ENCODE data around the gene NAP1L2. TPM values are rescaled to one million over a fixed set of nuclear protein-coding genes. Genes with fewer than 3 reads are reported as not detected.

The NAP1L2 gene
- polyA plus RNA-seq, 3 donors, result not detected

DNA sequence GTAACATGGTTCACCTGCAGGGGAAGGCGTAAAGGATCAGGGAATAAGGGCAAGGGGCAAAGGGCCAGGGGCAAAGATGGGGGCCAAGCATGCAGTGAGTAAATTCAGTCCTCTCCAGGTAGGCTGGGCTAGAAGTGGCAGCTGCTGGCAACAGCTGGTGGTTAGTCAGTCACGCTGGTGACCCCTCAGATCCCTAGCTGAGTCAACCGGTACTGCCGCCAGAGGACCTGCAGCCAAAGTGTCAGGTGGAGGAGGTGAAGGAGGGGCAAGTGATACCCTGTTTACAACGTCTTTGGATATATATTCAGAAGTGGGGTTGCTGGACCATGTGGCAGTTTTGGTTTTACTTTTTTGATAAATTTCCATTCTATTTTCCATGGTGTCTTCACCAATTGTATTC lies 24.6 kb upstream of the NAP1L2 start:
- H3K79me2 ChIP-seq (ENCODE audit: insufficient read depth, low read length), result no peaks in the 10 kb centered on the region
- Mint-ChIP-seq H3K4me1 (no peaks in the 10 kb centered on the region), H3K27ac (no peak overlapping the region), H3K4me3 (no peak overlapping the region), H3K36me3 (no peaks in the 10 kb centered on the region), H3K9me3 (peaks cover 0 to 7% (median 5%) of the 10 kb centered on the region in 7 donors), H3K27me3 (ENCODE audit: low read depth in 3 of 3) (peaks cover 0 to 2% (median 0%) of the 10 kb centered on the region in 3 donors)
- H3K4me2 ChIP-seq (replicated peaks; ENCODE audit: extremely low read depth, low read length, poor library complexity, severe bottlenecking), result no peak overlapping the region
- intact Hi-C loops (cut with micrococcal nuclease), result no loop called here
- TF ChIP-seq, protein P1, sequence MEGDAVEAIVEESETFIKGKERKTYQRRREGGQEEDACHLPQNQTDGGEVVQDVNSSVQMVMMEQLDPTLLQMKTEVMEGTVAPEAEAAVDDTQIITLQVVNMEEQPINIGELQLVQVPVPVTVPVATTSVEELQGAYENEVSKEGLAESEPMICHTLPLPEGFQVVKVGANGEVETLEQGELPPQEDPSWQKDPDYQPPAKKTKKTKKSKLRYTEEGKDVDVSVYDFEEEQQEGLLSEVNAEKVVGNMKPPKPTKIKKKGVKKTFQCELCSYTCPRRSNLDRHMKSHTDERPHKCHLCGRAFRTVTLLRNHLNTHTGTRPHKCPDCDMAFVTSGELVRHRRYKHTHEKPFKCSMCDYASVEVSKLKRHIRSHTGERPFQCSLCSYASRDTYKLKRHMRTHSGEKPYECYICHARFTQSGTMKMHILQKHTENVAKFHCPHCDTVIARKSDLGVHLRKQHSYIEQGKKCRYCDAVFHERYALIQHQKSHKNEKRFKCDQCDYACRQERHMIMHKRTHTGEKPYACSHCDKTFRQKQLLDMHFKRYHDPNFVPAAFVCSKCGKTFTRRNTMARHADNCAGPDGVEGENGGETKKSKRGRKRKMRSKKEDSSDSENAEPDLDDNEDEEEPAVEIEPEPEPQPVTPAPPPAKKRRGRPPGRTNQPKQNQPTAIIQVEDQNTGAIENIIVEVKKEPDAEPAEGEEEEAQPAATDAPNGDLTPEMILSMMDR (IDR thresholded peaks at IDR 0.05), result no peak
- H3K4me1 ChIP-seq (ENCODE audit: control insufficient read depth in 1 of 2, insufficient read depth in 2 of 2, low read length in 2 of 2), result no peaks in the 10 kb centered on the region
- H3K9ac ChIP-seq (ENCODE audit: insufficient read depth, low read length, poor library complexity, severe bottlenecking), result no peak overlapping the region
- WGBS (ENCODE audit: insufficient coverage), result 82% methylated on average over 3 of the region's 5 CpGs
- H3K27ac ChIP-seq (ENCODE audit: low read depth in 1 of 2, low read length in 2 of 2), result no peak overlapping the region
- no peaks in the 10 kb centered on the region for H3K36me3 ChIP-seq (replicated peaks in 1 of 2; ENCODE audit: control insufficient read depth in 1 of 2, insufficient read depth in 2 of 2, low read length in 2 of 2)
- no peaks in the 10 kb centered on the region for H4K20me1 ChIP-seq (ENCODE audit: insufficient read depth, low read length)
- no peak for DNase-seq
- H3K9me3 ChIP-seq (replicated peaks in 1 of 2; ENCODE audit: control insufficient read depth in 1 of 2, insufficient read depth in 1 of 2, low read length in 2 of 2), result no peaks in the 10 kb centered on the region
- H3K4me3 ChIP-seq (replicated peaks in 1 of 3; ENCODE audit: low read depth in 2 of 3, low read length in 3 of 3), result no peak overlapping the region
- H3K27me3 ChIP-seq (ENCODE audit: control insufficient read depth in 2 of 2, insufficient read depth in 2 of 2, low read length in 2 of 2), result no peaks in the 10 kb centered on the region
- no peak overlapping the region for H2AFZ ChIP-seq (ENCODE audit: insufficient read depth, low read depth, low read length, poor library complexity, severe bottlenecking)

DNA sequence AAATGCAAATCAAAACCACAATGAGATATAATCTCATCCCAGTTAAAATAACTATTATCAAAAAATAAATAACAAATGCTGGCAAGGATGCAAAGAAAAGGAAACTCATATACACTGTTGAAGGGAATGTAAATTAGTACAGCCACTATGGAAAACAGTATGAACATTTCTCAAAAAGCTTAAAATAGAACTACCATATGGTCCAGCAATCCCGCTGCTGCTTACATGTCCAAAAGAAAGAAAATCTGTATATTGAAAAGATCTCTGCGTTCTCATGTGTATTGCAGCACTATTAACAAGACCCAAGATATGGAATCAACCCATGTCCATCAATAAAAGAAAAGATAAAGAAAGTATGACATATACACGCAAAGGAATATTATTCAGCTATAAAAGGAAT lies 3.0 kb upstream of the NAP1L2 start:
- H3K36me3 ChIP-seq (replicated peaks in 1 of 2; ENCODE audit: control insufficient read depth in 1 of 2, insufficient read depth in 2 of 2, low read length in 2 of 2), result no peaks in the 10 kb centered on the region
- H3K4me1 ChIP-seq (ENCODE audit: control insufficient read depth in 1 of 2, insufficient read depth in 2 of 2, low read length in 2 of 2), result no peaks in the 10 kb centered on the region
- intact Hi-C loops (cut with micrococcal nuclease), result no loop called here
- DNase-seq, result no peak
- no peak overlapping the region for H2AFZ ChIP-seq (ENCODE audit: insufficient read depth, low read depth, low read length, poor library complexity, severe bottlenecking)
- TF ChIP-seq, protein P1 (IDR thresholded peaks at IDR 0.05), result no peak
- Mint-ChIP-seq H3K27me3 (ENCODE audit: low read depth in 3 of 3) (peaks cover 13 to 25% (median 18%) of the 10 kb centered on the region in 3 donors), H3K4me3 (no peak overlapping the region), H3K27ac (no peak overlapping the region), H3K4me1 (peaks cover 15% of the 10 kb centered on the region), H3K36me3 (no peaks in the 10 kb centered on the region), H3K9me3 (peaks cover 0 to 9% (median 4%) of the 10 kb centered on the region in 7 donors)
- H3K79me2 ChIP-seq (ENCODE audit: insufficient read depth, low read length), result no peaks in the 10 kb centered on the region
- no peaks in the 10 kb centered on the region for H4K20me1 ChIP-seq (ENCODE audit: insufficient read depth, low read length)
- H3K4me2 ChIP-seq (replicated peaks; ENCODE audit: extremely low read depth, low read length, poor library complexity, severe bottlenecking), result no peak overlapping the region
- H3K9me3 ChIP-seq (replicated peaks in 1 of 2; ENCODE audit: control insufficient read depth in 1 of 2, insufficient read depth in 1 of 2, low read length in 2 of 2), result peaks cover 0 to 5% of the 10 kb centered on the region in 2 donors
- H3K4me3 ChIP-seq (replicated peaks in 1 of 3; ENCODE audit: low read depth in 2 of 3, low read length in 3 of 3), result no peak overlapping the region
- H3K27me3 ChIP-seq (ENCODE audit: control insufficient read depth in 2 of 2, insufficient read depth in 2 of 2, low read length in 2 of 2), result peaks cover 10 to 20% of the 10 kb centered on the region in 2 donors
- no peak overlapping the region for H3K27ac ChIP-seq (ENCODE audit: low read depth in 1 of 2, low read length in 2 of 2)
- no CpG with 5 or more reads among the region's 3 CpGs for WGBS (ENCODE audit: insufficient coverage)
- H3K9ac ChIP-seq (ENCODE audit: insufficient read depth, low read length, poor library complexity, severe bottlenecking), result no peak overlapping the region

All from CD14-positive monocyte (primary cell).